ENCODE results near the gene RNF157. TPM values are rescaled to one million over a fixed set of nuclear protein-coding genes. Genes with fewer than 3 reads are reported as not detected.

RNF157 gene
- total RNA-seq, 1 experiment from 2014 or later, result 0.86 TPM

DNA sequence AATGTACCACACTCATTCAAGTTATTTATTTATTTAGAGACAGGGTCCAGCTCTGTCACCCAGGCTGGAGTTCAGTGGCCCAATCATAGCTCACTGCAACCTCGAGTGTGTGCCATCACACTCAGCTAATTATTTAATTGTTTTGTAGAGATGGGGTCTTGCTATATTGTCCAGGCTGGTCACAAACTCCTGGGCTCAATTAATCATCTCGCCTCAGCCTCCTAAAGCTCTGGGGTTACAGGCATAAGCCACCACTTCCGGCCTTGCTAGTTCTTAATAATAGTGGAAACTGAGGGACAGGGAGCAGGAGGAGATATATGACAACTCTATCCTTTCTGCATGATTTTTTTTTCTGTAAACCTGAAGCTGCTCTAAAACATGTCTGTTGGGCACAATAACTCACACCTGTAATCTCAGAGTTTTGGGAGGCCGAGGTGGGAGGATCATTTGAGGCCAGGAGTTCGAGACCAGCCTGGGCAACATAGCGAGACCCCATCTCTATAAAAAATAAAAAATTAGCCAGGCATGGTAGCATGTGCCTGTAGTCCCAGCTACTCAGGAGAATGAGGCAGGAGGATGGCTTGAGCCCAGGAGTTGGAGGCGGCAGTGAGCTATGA, 125.0 kb downstream of the RNF157 start:
- H3K4me2 ChIP-seq (ENCODE audit: low read length), result no peak overlapping the region
- intact Hi-C loops (cut with micrococcal nuclease), result no loop called here
- no peaks in the 10 kb centered on the region for H3K9me3 ChIP-seq (ENCODE audit: control insufficient read depth in 1 of 2, insufficient read depth in 1 of 2, low read depth in 1 of 2, low read length in 2 of 2)
- H3K36me3 ChIP-seq (ENCODE audit: control insufficient read depth in 1 of 2, insufficient read depth in 2 of 2, low read length in 2 of 2), result no peaks in the 10 kb centered on the region
- H3K79me2 ChIP-seq (ENCODE audit: insufficient read depth, low read length), result no peaks in the 10 kb centered on the region
- H3K4me3 ChIP-seq (replicated peaks in 1 of 2; ENCODE audit: low read depth in 1 of 2, low read length in 2 of 2), result no peak overlapping the region
- no peaks in the 10 kb centered on the region for H3K4me1 ChIP-seq (ENCODE audit: control insufficient read depth in 1 of 2, insufficient read depth in 2 of 2, low read length in 2 of 2)
- no peaks in the 10 kb centered on the region for H3K9me2 ChIP-seq (ENCODE audit: insufficient read depth)
- H3K9ac ChIP-seq (ENCODE audit: low read length), result no peak overlapping the region
- TF ChIP-seq POLR2A (IDR thresholded peaks at IDR 0.05; ENCODE audit: borderline replicate concordance, extremely low read depth, insufficient read depth, insufficient read length), result no peak
- TF ChIP-seq POLR2AphosphoS5 (IDR thresholded peaks at IDR 0.05; ENCODE audit: low read depth, low read length), result no peak
- TF ChIP-seq, protein P1, sequence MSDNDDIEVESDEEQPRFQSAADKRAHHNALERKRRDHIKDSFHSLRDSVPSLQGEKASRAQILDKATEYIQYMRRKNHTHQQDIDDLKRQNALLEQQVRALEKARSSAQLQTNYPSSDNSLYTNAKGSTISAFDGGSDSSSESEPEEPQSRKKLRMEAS (IDR thresholded peaks at IDR 0.05), result no peak
- TF ChIP-seq REST (IDR thresholded peaks at IDR 0.05; ENCODE audit: low read depth), result no peak
- no peak for TF ChIP-seq JUND (IDR thresholded peaks at IDR 0.05)
- TF ChIP-seq EZH2phosphoT487 (IDR thresholded peaks at IDR 0.05; ENCODE audit: borderline replicate concordance), result no peak
- TF ChIP-seq SRF (IDR thresholded peaks at IDR 0.05; ENCODE audit: low read depth), result no peak
- TF ChIP-seq, protein P2, sequence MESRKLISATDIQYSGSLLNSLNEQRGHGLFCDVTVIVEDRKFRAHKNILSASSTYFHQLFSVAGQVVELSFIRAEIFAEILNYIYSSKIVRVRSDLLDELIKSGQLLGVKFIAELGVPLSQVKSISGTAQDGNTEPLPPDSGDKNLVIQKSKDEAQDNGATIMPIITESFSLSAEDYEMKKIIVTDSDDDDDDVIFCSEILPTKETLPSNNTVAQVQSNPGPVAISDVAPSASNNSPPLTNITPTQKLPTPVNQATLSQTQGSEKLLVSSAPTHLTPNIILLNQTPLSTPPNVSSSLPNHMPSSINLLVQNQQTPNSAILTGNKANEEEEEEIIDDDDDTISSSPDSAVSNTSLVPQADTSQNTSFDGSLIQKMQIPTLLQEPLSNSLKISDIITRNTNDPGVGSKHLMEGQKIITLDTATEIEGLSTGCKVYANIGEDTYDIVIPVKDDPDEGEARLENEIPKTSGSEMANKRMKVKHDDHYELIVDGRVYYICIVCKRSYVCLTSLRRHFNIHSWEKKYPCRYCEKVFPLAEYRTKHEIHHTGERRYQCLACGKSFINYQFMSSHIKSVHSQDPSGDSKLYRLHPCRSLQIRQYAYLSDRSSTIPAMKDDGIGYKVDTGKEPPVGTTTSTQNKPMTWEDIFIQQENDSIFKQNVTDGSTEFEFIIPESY (IDR thresholded peaks at IDR 0.05; ENCODE audit: extremely low read depth, insufficient replicate concordance, low read length), result no peak
- TF ChIP-seq SP1 (IDR thresholded peaks at IDR 0.05; ENCODE audit: low read depth), result no peak
- H3K27me3 ChIP-seq (ENCODE audit: insufficient read depth, low read length), result no peaks in the 10 kb centered on the region
- ChIA-PET POLR2A (interaction anchor here (0.6 kb wide), 2 partner anchors 71 to 143 kb away, joined by 3 to 5 read pairs; no protein-coding TSS in a partner anchor), RAD21 (ENCODE audit: low non-redundant PET in 1 of 2, low total read pairs in 2 of 2, uncharacterized antibody in 2 of 2, unreplicated experiment in 2 of 2) (no interaction called here), CTCF (interaction anchor here (0.7 to 1.7 kb wide), 5 partner anchors 18 to 165 kb away, joined by 3 read pairs; no protein-coding TSS in a partner anchor)
- no peak overlapping the region for H2AFZ ChIP-seq (ENCODE audit: low read depth, low read length, poor library complexity, severe bottlenecking)
- H3K27ac ChIP-seq (ENCODE audit: low read depth, low read length), result no peak overlapping the region
- ATAC-seq (no peak), DNase-seq (ENCODE audit: low read depth, low spot score) (no peak)
- no peaks in the 10 kb centered on the region for H4K20me1 ChIP-seq (ENCODE audit: insufficient read depth)
- no TSS peak for BruUV-seq (replicated peaks)

All from HCT116 (cell line).